ENCODE results near the gene IQGAP3.
A peak's percentile ranks its signal among the peaks of the same experiment; 100 is the strongest.

DNA sequence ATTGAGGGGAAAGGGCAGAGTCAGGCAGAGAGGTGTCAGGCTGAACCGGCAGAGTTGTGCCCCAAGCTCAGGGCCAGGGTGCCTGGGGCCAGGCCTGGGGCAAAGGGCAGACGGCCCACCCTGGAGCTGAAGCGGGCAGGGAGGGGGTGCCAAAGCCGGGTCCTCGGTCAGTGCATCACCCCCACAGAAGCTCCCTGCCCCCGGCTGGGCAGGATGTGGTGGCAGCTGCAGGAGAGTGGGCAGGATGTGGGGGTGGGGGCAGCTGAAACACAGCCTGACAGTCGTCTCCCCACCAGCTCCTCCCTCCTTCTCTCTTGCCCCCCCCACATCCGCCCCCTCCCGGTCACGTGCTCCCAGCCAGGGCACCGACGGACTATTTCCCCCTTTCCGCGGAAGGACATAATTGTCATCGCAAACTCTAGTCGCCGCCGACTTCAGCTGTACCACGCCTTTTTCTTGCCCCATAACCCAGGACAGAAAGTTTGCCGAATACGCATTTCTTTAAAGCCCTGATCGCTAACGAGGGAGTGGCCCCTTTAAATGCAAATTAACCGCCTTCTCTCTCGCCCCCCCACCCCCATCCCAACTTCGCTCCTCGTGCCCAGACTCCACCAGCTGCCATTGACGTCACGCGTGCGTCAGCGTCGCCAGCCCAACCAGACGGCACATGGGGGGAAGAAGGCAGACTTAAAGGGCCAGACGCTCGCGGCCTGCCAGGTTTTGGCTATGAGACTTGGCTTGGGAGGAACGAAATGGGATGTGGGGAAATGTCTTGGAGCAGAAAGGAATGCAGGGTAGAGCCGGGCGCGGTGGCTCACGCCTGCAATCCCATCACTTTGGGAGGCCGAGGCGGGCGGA, 67.3 kb downstream of the IQGAP3 start:
- TF ChIP-seq FOXA1 (IDR thresholded peaks at IDR 0.05) (no peak), YY1 (IDR thresholded peaks at IDR 0.05) (peak; percentile 71)
- TF ChIP-seq, protein P1, sequence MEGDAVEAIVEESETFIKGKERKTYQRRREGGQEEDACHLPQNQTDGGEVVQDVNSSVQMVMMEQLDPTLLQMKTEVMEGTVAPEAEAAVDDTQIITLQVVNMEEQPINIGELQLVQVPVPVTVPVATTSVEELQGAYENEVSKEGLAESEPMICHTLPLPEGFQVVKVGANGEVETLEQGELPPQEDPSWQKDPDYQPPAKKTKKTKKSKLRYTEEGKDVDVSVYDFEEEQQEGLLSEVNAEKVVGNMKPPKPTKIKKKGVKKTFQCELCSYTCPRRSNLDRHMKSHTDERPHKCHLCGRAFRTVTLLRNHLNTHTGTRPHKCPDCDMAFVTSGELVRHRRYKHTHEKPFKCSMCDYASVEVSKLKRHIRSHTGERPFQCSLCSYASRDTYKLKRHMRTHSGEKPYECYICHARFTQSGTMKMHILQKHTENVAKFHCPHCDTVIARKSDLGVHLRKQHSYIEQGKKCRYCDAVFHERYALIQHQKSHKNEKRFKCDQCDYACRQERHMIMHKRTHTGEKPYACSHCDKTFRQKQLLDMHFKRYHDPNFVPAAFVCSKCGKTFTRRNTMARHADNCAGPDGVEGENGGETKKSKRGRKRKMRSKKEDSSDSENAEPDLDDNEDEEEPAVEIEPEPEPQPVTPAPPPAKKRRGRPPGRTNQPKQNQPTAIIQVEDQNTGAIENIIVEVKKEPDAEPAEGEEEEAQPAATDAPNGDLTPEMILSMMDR (IDR thresholded peaks at IDR 0.05; ENCODE audit: low read depth, low read length, missing input control) = no peak

Data from liver (tissue), 2 donors.